ENCODE results near the gene ZNF438. TPM values are rescaled to one million over a fixed set of nuclear protein-coding genes. Genes with fewer than 3 reads are reported as not detected.

ZNF438 gene
- total RNA-seq, 1 experiment from 2014 or later, result 2.0 TPM

GRCh38 chr10:31023558-31023957, 8.1 kb downstream of the ZNF438 start:
- TF ChIP-seq TCF7L2 (IDR thresholded peaks at IDR 0.05; ENCODE audit: low read depth, low read length) (no peak), CTCF (IDR thresholded peaks at IDR 0.05) (no peak), POLR2AphosphoS5 (IDR thresholded peaks at IDR 0.05; ENCODE audit: low read depth, low read length) (no peak), REST (IDR thresholded peaks at IDR 0.05; ENCODE audit: insufficient read depth in 1 of 2, low read depth in 2 of 2, low read length in 1 of 2) (no peak), SIN3A (IDR thresholded peaks at IDR 0.05; ENCODE audit: borderline replicate concordance, insufficient read depth, low read depth, low read length) (no peak)
- Histone ChIP-seq H3K27ac (ENCODE audit: low read length) (no peak overlapping the region), H3K27me3 (ENCODE audit: control insufficient read depth, insufficient read depth, low read length) (no peaks in the 10 kb centered on the region), H3K4me1 (ENCODE audit: control insufficient read depth, insufficient read depth, low read length) (no peaks in the 10 kb centered on the region; the same call in 1 of the 2 replicates), H3K9me3 (ENCODE audit: control insufficient read depth, insufficient read depth, low read depth, low read length) (no peaks in the 10 kb centered on the region), H3K4me3 (ENCODE audit: low read depth in 2 of 2, low read length in 2 of 2) (no peak overlapping the region), H3K36me3 (ENCODE audit: control insufficient read depth, insufficient read depth, low read length) (no peaks in the 10 kb centered on the region)
- in situ Hi-C loops (cut with HindIII; ENCODE audit: low pct_unique_long_range_greater_than_20kb, low sequenced_read_pairs) (no loop called here), intact Hi-C loops (cut with micrococcal nuclease; ENCODE audit: unreplicated experiment) (no loop called here)
- DNase-seq (ENCODE audit: low read depth, low spot score), result no peak
- POLR2A ChIA-PET, result no interaction called here
- ATAC-seq, result no peak
- CTCF ChIA-PET, result no interaction called here
- no TSS peak for BruUV-seq (replicated peaks)

GRCh38 chr10:31020209-31020608, 11.5 kb downstream of the ZNF438 start:
- ChIA-PET POLR2A (interaction anchor here (0.7 kb wide), 1 partner anchor 12 kb away, joined by 3 read pairs; no protein-coding TSS in a partner anchor), CTCF (interaction anchor here (0.5 kb wide), 1 partner anchor 260 kb away, joined by 4 read pairs; no protein-coding TSS in a partner anchor)
- Histone ChIP-seq H3K27ac (ENCODE audit: low read length) (no peak overlapping the region), H3K9me3 (ENCODE audit: control insufficient read depth, insufficient read depth, low read depth, low read length) (no peaks in the 10 kb centered on the region), H3K4me1 (ENCODE audit: control insufficient read depth, insufficient read depth, low read length) (no peaks in the 10 kb centered on the region; the same call in 1 of the 2 replicates), H3K27me3 (ENCODE audit: control insufficient read depth, insufficient read depth, low read length) (no peaks in the 10 kb centered on the region), H3K4me3 (ENCODE audit: low read depth in 2 of 2, low read length in 2 of 2) (no peak overlapping the region), H3K36me3 (ENCODE audit: control insufficient read depth, insufficient read depth, low read length) (no peaks in the 10 kb centered on the region)
- no peak for ATAC-seq
- intact Hi-C loops (cut with micrococcal nuclease; ENCODE audit: unreplicated experiment) (no loop called here), in situ Hi-C loops (cut with HindIII; ENCODE audit: low pct_unique_long_range_greater_than_20kb, low sequenced_read_pairs) (no loop called here)
- no peak for DNase-seq (ENCODE audit: low read depth, low spot score)
- BruUV-seq (replicated peaks), result no TSS peak
- TF ChIP-seq REST (IDR thresholded peaks at IDR 0.05; ENCODE audit: insufficient read depth in 1 of 2, low read depth in 2 of 2, low read length in 1 of 2) (no peak), POLR2AphosphoS5 (IDR thresholded peaks at IDR 0.05; ENCODE audit: low read depth, low read length) (no peak), TCF7L2 (IDR thresholded peaks at IDR 0.05; ENCODE audit: low read depth, low read length) (no peak), SIN3A (IDR thresholded peaks at IDR 0.05; ENCODE audit: borderline replicate concordance, insufficient read depth, low read depth, low read length) (no peak), CTCF (IDR thresholded peaks at IDR 0.05) (no peak)

Data from Panc1 (cell line).